Large intestine (tissue), 3 donors: ENCODE data around the gene ALG9. TPM values are rescaled to one million over a fixed set of nuclear protein-coding genes. Genes with fewer than 3 reads are reported as not detected.
A peak's percentile ranks its signal among the peaks of the same experiment; 100 is the strongest.
"Not testable (repeated sequence)": the region's sequence is repeated elsewhere in the genome, so short reads cannot be mapped to it uniquely, and the experiment has no call there.

Source experiments
- DNase-seq, 2 donors: peaks; one replicate each; pipeline versions ENCODE4 v3.0.0 to v3.0.0-alpha.2; 2013
- H3K27ac ChIP-seq: one replicate; pipeline ENCODE4 v1.5.1; 2013; ENCODE audit warnings: low read length
- H3K27me3 ChIP-seq: 2 replicates; pipeline ENCODE4 v1.6.1; 2013; ENCODE audit warnings: low read length; ENCODE audit not compliant: control insufficient read depth, insufficient read depth
- H3K36me3 ChIP-seq: 2 replicates; pipeline ENCODE4 v1.6.1; 2013; ENCODE audit warnings: low read length; ENCODE audit not compliant: control insufficient read depth, insufficient read depth
- H3K4me1 ChIP-seq: one replicate; pipeline ENCODE4 v1.6.1; 2013; ENCODE audit warnings: low read length; ENCODE audit not compliant: control insufficient read depth, insufficient read depth
- H3K4me3 ChIP-seq: one replicate; pipeline ENCODE4 v1.5.1; 2013; ENCODE audit warnings: low read length
- H3K9me3 ChIP-seq: one replicate; pipeline ENCODE4 v1.6.1; 2013; ENCODE audit warnings: mild to moderate bottlenecking, low read depth, low read length, moderate library complexity; ENCODE audit not compliant: control insufficient read depth
- WGBS: methylation state at CpG from one replicate; pipeline ENCODE4 v1.1.5; 2013; ENCODE audit warnings: low lambda C conversion rate; ENCODE audit not compliant: insufficient coverage; 5-methylcytosine and 5-hydroxymethylcytosine counted together
- polyA plus RNA-seq: library from polyadenylated mRNA; unstranded; fragments of 120-200 nt; gene quantifications from one replicate; pipeline ENCODE4 v1.2.1, GENCODE V29; 2013

ALG9 gene
- polyA plus RNA-seq, 1 donor: 31.1 TPM

- H3K27me3 ChIP-seq: no peaks in the 10 kb centered on the region
- peak overlapping the region; percentile 46 for H3K27ac ChIP-seq
- WGBS: 14% methylated on average over 2 of the region's 5 CpGs
- peaks cover 5% of the 10 kb centered on the region for H3K36me3 ChIP-seq
- no peaks in the 10 kb centered on the region for H3K9me3 ChIP-seq
- DNase-seq: peak in 1 of 2 donors; percentile 61
- H3K4me3 ChIP-seq: no peak overlapping the region
- H3K4me1 ChIP-seq: peaks cover 49% of the 10 kb centered on the region
Measured at GRCh38 chr11:111782109-111782741, 89.2 kb downstream of the ALG9 start.

GRCh38 chr11:111779118-111779517 lies 92.3 kb downstream of the ALG9 start:
- WGBS: 70% methylated on average over 2 of the region's 6 CpGs
- H3K27ac ChIP-seq: no peak overlapping the region
- no peaks in the 10 kb centered on the region for H3K27me3 ChIP-seq
- peaks cover 36% of the 10 kb centered on the region for H3K4me1 ChIP-seq
- H3K36me3 ChIP-seq: no peaks in the 10 kb centered on the region
- no peaks in the 10 kb centered on the region for H3K9me3 ChIP-seq
- DNase-seq: no peak
- no peak overlapping the region for H3K4me3 ChIP-seq

DNA sequence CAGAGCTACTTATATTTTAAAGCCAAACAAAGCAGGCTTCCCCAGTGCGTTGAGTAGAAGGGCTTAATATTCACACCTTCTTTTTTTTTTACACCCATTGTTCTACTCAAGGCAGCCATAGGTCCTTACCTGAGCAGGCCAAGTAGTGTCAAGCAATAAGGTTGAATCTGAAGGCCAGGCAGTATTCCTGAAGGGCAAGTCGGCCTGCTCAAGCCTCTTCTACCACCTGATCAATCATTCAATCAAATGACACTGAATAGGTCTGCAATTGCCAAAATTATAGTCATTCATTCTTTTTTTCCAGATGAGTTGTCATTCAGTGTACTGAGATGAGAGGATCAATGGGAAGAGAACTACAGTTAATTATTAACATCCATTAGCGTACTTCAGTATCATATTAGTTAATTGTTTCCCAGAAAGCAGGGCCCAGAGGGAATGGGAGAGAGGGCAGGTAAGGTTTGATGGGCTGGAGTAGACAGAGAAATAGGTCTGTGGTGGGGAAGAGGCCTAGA lies 93.3 kb downstream of the ALG9 start:
- Histone ChIP-seq H3K36me3 (no peaks in the 10 kb centered on the region), H3K4me3 (no peak overlapping the region), H3K27ac (peak overlapping the region; percentile 56), H3K27me3 (no peaks in the 10 kb centered on the region), H3K9me3 (no peaks in the 10 kb centered on the region), H3K4me1 (peaks cover 36% of the 10 kb centered on the region)
- peak in 1 of 2 donors; percentile 78 for DNase-seq
- WGBS: no CpG with 5 or more reads among the region's 3 CpGs

GRCh38 chr11:111777094-111778046 lies 94.0 kb downstream of the ALG9 start:
- no peaks in the 10 kb centered on the region for H3K36me3 ChIP-seq
- H3K27me3 ChIP-seq: no peaks in the 10 kb centered on the region
- H3K9me3 ChIP-seq: no peaks in the 10 kb centered on the region
- peak; percentile 66 to 74 for DNase-seq
- H3K27ac ChIP-seq: peak overlapping the region; percentile 56
- WGBS: 45% methylated on average over 2 of the region's 4 CpGs
- H3K4me1 ChIP-seq: peaks cover 31% of the 10 kb centered on the region
- no peak overlapping the region for H3K4me3 ChIP-seq

DNA sequence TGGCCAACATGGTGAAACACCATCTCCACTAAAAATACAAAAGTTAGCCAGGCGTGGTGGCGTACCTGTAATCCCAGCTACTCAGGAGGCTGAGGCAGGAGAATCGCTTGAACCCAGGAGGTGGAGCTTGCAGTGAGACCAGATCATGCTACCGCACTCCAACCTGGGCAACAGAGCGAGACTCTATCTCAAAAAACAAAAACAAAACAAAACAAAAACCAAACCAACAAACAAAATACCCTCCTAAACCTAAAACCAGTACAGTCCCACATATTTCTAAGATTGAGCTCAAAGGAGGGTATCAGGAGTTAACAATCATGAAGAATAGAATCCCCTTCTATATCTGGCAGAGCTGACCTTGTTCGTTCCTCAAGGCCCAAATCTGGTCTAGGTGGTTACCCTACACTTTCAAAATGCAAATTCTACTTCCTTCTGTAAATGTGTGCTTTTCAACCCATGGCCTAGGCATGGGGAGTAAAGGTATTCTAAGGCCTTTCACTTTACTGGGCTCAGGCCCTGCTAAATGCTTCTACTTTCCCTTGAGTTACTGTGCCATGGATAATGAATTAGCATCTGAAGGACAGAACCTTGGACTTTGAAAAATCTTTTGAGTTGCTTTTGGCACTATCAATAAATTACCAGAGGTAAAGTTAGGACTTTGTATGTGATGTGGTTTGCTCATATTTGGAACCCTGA lies 94.8 kb downstream of the ALG9 start:
- Histone ChIP-seq H3K4me1 (peaks cover 25% of the 10 kb centered on the region), H3K27ac (peak overlapping the region; percentile 20), H3K27me3 (no peaks in the 10 kb centered on the region), H3K9me3 (no peaks in the 10 kb centered on the region), H3K36me3 (no peaks in the 10 kb centered on the region), H3K4me3 (no peak overlapping the region)
- DNase-seq: peak in 1 of 2 donors; percentile 33
- no CpG with 5 or more reads among the region's 6 CpGs for WGBS

GRCh38 chr11:111774955-111775710 lies 96.2 kb downstream of the ALG9 start:
- H3K27me3 ChIP-seq: no peaks in the 10 kb centered on the region

GRCh38 chr11:111772535-111772934 lies 98.8 kb downstream of the ALG9 start:
- Histone ChIP-seq H3K9me3 (no peaks in the 10 kb centered on the region), H3K4me3 (no peak overlapping the region)
- no CpG with 5 or more reads among the region's 2 CpGs for WGBS

More at GRCh38 chr11:111774955-111775710, 96.2 kb downstream of the ALG9 start:
- Histone ChIP-seq H3K4me1 (peaks cover 21% of the 10 kb centered on the region), H3K36me3 (no peaks in the 10 kb centered on the region), H3K4me3 (no peak overlapping the region), H3K9me3 (no peaks in the 10 kb centered on the region), H3K27ac (no peak overlapping the region)
- no CpG with 5 or more reads among the region's 6 CpGs for WGBS
- no peak for DNase-seq

GRCh38 chr11:111771205-111771604 lies 100.2 kb downstream of the ALG9 start:
- WGBS: no CpG with 5 or more reads among the region's 5 CpGs
- H3K36me3 ChIP-seq, DNase-seq: not testable (repeated sequence)

More at GRCh38 chr11:111772535-111772934, 98.8 kb downstream of the ALG9 start:
- H3K27me3 ChIP-seq: no peaks in the 10 kb centered on the region
- no peak for DNase-seq
- no peaks in the 10 kb centered on the region for H3K36me3 ChIP-seq
- H3K4me1 ChIP-seq: peaks cover 10% of the 10 kb centered on the region
- H3K27ac ChIP-seq: no peak overlapping the region

DNA sequence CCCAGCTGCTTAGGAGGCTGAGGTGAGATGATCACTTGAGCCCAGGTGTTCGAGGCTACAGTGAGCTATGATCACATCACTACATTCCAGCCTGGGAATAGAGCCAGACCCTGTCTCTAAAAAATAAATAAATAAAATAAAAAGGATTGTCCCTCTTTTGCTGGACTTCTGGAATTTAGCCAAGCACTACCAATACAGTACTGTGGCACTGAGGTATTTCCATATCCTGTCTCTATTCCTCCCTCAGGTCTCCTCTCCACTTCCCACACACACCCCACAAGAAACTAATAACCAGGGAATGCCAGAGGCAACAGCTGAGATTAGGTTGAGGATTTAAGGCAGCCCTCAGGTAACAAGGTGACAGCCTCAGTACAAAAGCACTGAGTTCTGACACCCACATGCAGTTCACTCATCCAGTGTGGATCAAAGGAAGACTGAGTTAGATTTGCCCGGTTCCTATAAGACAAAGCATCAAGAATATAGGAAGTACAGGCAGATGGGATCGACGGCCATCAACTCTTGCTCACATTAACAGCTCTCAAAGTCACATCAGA lies 100.7 kb downstream of the ALG9 start:
- Histone ChIP-seq H3K36me3 (no peaks in the 10 kb centered on the region), H3K27ac (no peak overlapping the region), H3K9me3 (no peaks in the 10 kb centered on the region), H3K4me1 (peaks cover 7% of the 10 kb centered on the region), H3K27me3 (no peaks in the 10 kb centered on the region), H3K4me3 (no peak overlapping the region)
- no peak for DNase-seq
- 100% methylated on average over 1 of the region's 4 CpGs for WGBS

More at GRCh38 chr11:111771205-111771604, 100.2 kb downstream of the ALG9 start:
- not testable (repeated sequence) for H3K27ac ChIP-seq, H3K9me3 ChIP-seq, H3K27me3 ChIP-seq, H3K4me1 ChIP-seq, H3K4me3 ChIP-seq
